Activated T-helper 2 cell treated with anti-CD3 and anti-CD28 coated beads, Interferon-gamma antibody, Interleukin-2, Interleukin-4, amounts not matched to agents 10 μg/mL and 5 μg/mL and 100 μg/mL, durations not matched to agents 14 hours and 24 hours and 36 hours (primary cell): ENCODE data around the gene TMEM170B. TPM values are rescaled to one million over a fixed set of nuclear protein-coding genes. Genes with fewer than 3 reads are reported as not detected.

Source experiments
- DNase-seq: peaks from one replicate; pipeline ENCODE4 v3.0.0; 2021; ENCODE audit warnings: low spot score
- H3K27ac Mint-ChIP-seq: one replicate; pipeline ENCODE4 v1.8.0; 2021; ENCODE audit warnings: mixed read lengths
- H3K27me3 Mint-ChIP-seq: one replicate; pipeline ENCODE4 v1.8.0; 2021; ENCODE audit warnings: low read depth, mixed read lengths
- H3K36me3 Mint-ChIP-seq: one replicate; pipeline ENCODE4 v1.8.0; 2021; ENCODE audit warnings: low read depth, mixed read lengths
- H3K4me1 Mint-ChIP-seq: one replicate; pipeline ENCODE4 v1.8.0; 2021; ENCODE audit warnings: low read depth, mixed read lengths
- H3K4me3 Mint-ChIP-seq: one replicate; pipeline ENCODE4 v1.8.0; 2021; ENCODE audit warnings: low read depth, mild to moderate bottlenecking, moderate library complexity, mixed read lengths
- H3K9me3 Mint-ChIP-seq: one replicate; pipeline ENCODE4 v1.8.0; 2021; ENCODE audit warnings: mixed read lengths
- intact Hi-C: fragments of 100-400 bp; cut with micrococcal nuclease; formaldehyde crosslinking; loops from one replicate; pipeline ENCODE4 v1.15.1; 2023
- total RNA-seq: library from RNA; stranded (reverse); gene quantifications from 2 replicates; pipeline ENCODE4 v1.2.3, GENCODE V29; 2022

The TMEM170B gene
- 0.62 and 0.78 TPM in 2 replicates for total RNA-seq

GRCh38 chr6:11537229-11538051 is at the start of gene TMEM170B:
Gene TMEM170B, plus strand, starts transcription at chr6:11537749. Its CDS starts 529 bp downstream, at chr6:11538278.
- no peaks in the 10 kb centered on the region for H3K36me3 Mint-ChIP-seq
- no peaks in the 10 kb centered on the region for H3K9me3 Mint-ChIP-seq
- DNase-seq = peak; percentile 85
- peaks cover 62% of the 10 kb centered on the region for H3K27me3 Mint-ChIP-seq
- H3K4me3 Mint-ChIP-seq = peak within 1 kb of the TSS; percentile 80
- H3K4me1 Mint-ChIP-seq = peaks cover 5% of the 10 kb centered on the region
- H3K27ac Mint-ChIP-seq = peak within 1 kb of the TSS; percentile 60
- intact Hi-C loops = loop anchor here (1.0 to 5.0 kb wide), 2 partner anchors 305 to 444 kb away; partner anchors contain the start of genes NEDD9 and SMIM13

- no peak overlapping the region for H3K4me3 Mint-ChIP-seq
- no peak overlapping the region for H3K27ac Mint-ChIP-seq
- intact Hi-C loops = no loop called here
- H3K36me3 Mint-ChIP-seq = no peaks in the 10 kb centered on the region
- DNase-seq = no peak
- H3K9me3 Mint-ChIP-seq = no peaks in the 10 kb centered on the region
- H3K4me1 Mint-ChIP-seq = peaks cover 3% of the 10 kb centered on the region
- H3K27me3 Mint-ChIP-seq = peaks cover 8% of the 10 kb centered on the region
Measured at GRCh38 chr6:11490996-11491395, 46.6 kb upstream of the TMEM170B start.

DNA sequence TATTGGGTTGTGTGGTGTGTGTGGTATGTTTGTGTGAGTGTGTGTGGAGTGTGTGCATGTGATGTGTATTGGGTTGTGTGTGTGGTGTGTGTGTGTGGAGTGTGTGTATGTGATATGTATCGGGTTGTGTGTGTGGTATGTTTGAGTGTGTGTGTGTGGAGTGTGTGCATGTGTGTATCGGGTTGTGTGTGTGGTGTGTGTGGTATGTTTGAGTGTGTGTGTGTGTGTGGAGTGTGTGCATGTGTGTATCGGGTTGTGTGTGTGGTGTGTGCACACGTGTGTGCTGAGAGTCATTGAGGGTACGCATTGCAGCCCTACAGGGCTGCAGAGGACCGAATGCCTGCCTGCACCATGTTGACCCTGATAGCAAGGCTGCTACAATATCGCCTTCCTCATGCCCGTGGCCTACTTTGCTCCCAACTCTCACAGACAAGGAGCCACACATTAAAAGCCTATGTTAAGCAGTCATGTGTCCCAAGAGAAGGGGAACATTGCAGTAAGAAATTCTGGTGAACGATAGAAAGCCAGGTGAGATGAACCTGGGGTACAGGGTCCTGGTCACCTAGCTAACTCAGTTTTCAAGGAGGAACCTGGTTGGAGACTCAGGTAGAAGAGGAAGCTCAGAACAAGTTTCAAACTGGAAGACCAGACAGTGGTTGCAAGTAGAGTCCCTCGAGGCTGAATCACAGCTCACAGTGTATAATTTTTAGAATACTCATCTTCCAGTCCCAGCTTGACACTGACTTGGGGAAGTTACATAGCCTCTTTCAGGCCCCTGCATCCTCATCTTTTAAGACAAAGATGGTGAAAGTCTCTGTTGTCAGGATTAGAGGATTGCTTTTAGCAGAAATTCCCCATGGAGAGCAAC is 45.7 kb upstream of the TMEM170B start:
- Mint-ChIP-seq H3K4me3 (no peak overlapping the region), H3K36me3 (no peaks in the 10 kb centered on the region), H3K27ac (no peak overlapping the region), H3K4me1 (peaks cover 3% of the 10 kb centered on the region), H3K9me3 (no peaks in the 10 kb centered on the region), H3K27me3 (peaks cover 8% of the 10 kb centered on the region)
- DNase-seq = no peak
- intact Hi-C loops = no loop called here

GRCh38 chr6:11492464-11493290 is 44.9 kb upstream of the TMEM170B start:
- Mint-ChIP-seq H3K9me3 (no peaks in the 10 kb centered on the region), H3K27me3 (peaks cover 7% of the 10 kb centered on the region), H3K4me1 (peaks cover 3% of the 10 kb centered on the region), H3K36me3 (no peaks in the 10 kb centered on the region), H3K27ac (no peak overlapping the region), H3K4me3 (no peak overlapping the region)
- DNase-seq = no peak
- intact Hi-C loops = no loop called here

- Mint-ChIP-seq H3K4me3 (no peak overlapping the region), H3K9me3 (no peaks in the 10 kb centered on the region), H3K4me1 (peaks cover 3% of the 10 kb centered on the region), H3K27me3 (peaks cover 3% of the 10 kb centered on the region), H3K36me3 (no peaks in the 10 kb centered on the region), H3K27ac (no peak overlapping the region)
- no peak for DNase-seq
- intact Hi-C loops = no loop called here
Measured at GRCh38 chr6:11493974-11494373, 43.6 kb upstream of the TMEM170B start.

GRCh38 chr6:11494786-11495564 is 42.6 kb upstream of the TMEM170B start:
- Mint-ChIP-seq H3K9me3 (no peaks in the 10 kb centered on the region), H3K27me3 (no peaks in the 10 kb centered on the region), H3K4me1 (peaks cover 3% of the 10 kb centered on the region), H3K4me3 (no peak overlapping the region), H3K36me3 (no peaks in the 10 kb centered on the region), H3K27ac (no peak overlapping the region)
- intact Hi-C loops = loop anchor here (5.0 kb wide), 5 partner anchors 82 to 403 kb away; partner anchors contain the start of gene SMIM13
- DNase-seq = no peak

GRCh38 chr6:11495565-11496145 is 41.9 kb upstream of the TMEM170B start:
- no peak overlapping the region for H3K27ac Mint-ChIP-seq
- intact Hi-C loops = loop anchor here (1.0 to 5.0 kb wide), 10 partner anchors 82 to 541 kb away; partner anchors contain the start of genes NEDD9 and SMIM13
- DNase-seq = no peak
- H3K27me3 Mint-ChIP-seq = no peaks in the 10 kb centered on the region
- no peak overlapping the region for H3K4me3 Mint-ChIP-seq
- H3K4me1 Mint-ChIP-seq = peaks cover 3% of the 10 kb centered on the region
- H3K36me3 Mint-ChIP-seq = no peaks in the 10 kb centered on the region
- no peaks in the 10 kb centered on the region for H3K9me3 Mint-ChIP-seq

DNA sequence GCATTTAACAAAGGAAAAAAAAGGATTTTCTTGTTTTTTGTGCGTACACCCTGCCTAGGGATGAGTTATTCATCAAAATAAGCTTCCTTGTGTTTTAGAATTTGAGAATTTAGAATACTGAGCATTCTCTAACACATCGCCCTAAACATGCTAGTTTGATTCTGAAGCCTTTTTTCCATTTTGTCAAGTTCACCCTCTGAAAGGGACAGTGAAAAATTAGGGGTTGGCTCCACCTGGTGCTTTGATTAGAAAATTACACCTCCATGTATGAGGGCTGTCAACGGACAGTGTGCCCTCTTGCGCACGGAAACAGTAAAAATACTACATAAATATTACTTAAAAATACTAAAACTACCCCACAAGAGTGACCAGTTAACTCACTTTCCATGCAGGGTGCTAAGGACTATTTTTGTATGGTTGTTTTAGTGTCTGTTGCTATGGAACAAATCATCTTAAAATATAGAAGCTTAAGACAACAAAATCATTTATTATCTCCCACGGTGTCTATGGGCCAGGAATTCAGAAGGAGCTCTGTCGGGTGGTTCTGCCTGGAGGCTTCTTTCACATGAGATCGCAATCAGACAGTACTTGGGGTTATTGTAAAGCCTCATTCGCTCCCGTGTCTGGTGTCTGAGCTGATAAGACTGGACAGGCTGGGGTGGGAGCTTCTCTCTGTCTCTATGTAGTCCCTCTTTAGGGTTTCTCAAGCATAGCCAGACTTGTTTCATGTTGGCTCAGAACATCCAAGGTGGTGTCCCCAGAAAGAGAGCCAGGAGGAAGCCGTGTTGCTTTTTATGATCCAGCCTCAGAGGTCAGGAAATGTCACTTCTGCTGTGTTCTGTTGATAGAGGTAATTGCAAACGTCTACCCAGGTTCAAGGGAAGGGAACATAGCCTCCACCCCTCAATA is 41.1 kb upstream of the TMEM170B start:
- DNase-seq = peak; percentile 55
- Mint-ChIP-seq H3K27me3 (no peaks in the 10 kb centered on the region), H3K4me1 (peaks cover 3% of the 10 kb centered on the region), H3K9me3 (no peaks in the 10 kb centered on the region), H3K27ac (no peak overlapping the region), H3K36me3 (no peaks in the 10 kb centered on the region), H3K4me3 (no peak overlapping the region)
- intact Hi-C loops = loop anchor here (1.0 to 5.0 kb wide), 10 partner anchors 81 to 542 kb away; partner anchors contain the start of genes NEDD9 and SMIM13

DNA sequence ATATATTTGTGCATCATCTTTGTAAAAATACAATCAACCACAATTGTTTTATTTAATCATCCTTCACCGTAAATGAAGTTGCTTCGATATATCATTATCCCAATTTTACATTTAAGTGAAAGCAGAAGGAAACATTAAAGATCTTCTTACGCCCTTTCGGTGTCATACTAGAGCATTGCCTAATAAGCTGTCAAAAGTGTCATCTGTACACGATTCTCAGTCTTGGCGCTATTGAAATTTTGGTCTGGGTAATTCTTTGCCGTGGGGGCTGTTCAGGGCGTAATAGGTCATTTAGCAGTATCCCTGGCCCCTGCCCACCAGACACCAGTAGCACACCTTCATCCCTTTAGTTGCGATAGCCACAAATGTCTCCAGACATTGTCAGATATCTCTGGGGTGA is 40.4 kb upstream of the TMEM170B start:
- no peak overlapping the region for H3K4me3 Mint-ChIP-seq
- no peak for DNase-seq
- no peak overlapping the region for H3K27ac Mint-ChIP-seq
- no peaks in the 10 kb centered on the region for H3K36me3 Mint-ChIP-seq
- H3K9me3 Mint-ChIP-seq = no peaks in the 10 kb centered on the region
- H3K27me3 Mint-ChIP-seq = no peaks in the 10 kb centered on the region
- peaks cover 3% of the 10 kb centered on the region for H3K4me1 Mint-ChIP-seq
- intact Hi-C loops = loop anchor here (2.0 to 5.0 kb wide), 7 partner anchors 80 to 405 kb away; partner anchors contain the start of genes NEDD9 and SMIM13

- Mint-ChIP-seq H3K36me3 (no peaks in the 10 kb centered on the region), H3K27ac (no peak overlapping the region), H3K27me3 (no peaks in the 10 kb centered on the region), H3K4me3 (no peak overlapping the region), H3K9me3 (no peaks in the 10 kb centered on the region), H3K4me1 (peaks cover 3% of the 10 kb centered on the region)
- intact Hi-C loops = loop anchor here (2.0 to 5.0 kb wide), 7 partner anchors 79 to 406 kb away; partner anchors contain the start of genes NEDD9 and SMIM13
- DNase-seq = no peak
Measured at GRCh38 chr6:11497881-11498280, 39.7 kb upstream of the TMEM170B start.
